ENCODE data around the gene SMARCD2.

Gene SMARCD2

GRCh38 chr17:63833741-63834373, 8.6 kb downstream of the SMARCD2 start:
- Histone ChIP-seq H4K20me1 (ENCODE audit: insufficient read depth, low read length, poor library complexity, severe bottlenecking) (peaks cover 19% of the 10 kb centered on the region), H3K9me2 (replicated peaks; ENCODE audit: low read depth, low read length) (no peaks in the 10 kb centered on the region), H3F3A (ENCODE audit: low read depth) (no peaks in the 10 kb centered on the region), H3K4me3 (ENCODE audit: low read length, poor library complexity, severe bottlenecking) (no peak overlapping the region), H3K79me2 (ENCODE audit: insufficient read depth, low read length) (peaks cover 92% of the 10 kb centered on the region), H2AFZ (ENCODE audit: low read length) (no peak overlapping the region), H3K36me3 (ENCODE audit: insufficient read depth, low read length) (peaks cover 65% of the 10 kb centered on the region), H3K4me1 (ENCODE audit: insufficient read depth, low read length, poor library complexity, severe bottlenecking) (peaks cover 46% of the 10 kb centered on the region), H3K4me2 (ENCODE audit: low read depth, low read length, poor library complexity, severe bottlenecking) (peak overlapping the region; percentile 67), H3K9me3 (ENCODE audit: insufficient read depth, low read depth, low read length) (no peaks in the 10 kb centered on the region), H3K27me3 (ENCODE audit: insufficient read depth, low read length, poor library complexity, severe bottlenecking) (no peaks in the 10 kb centered on the region), H3K9ac (ENCODE audit: low read depth, low read length, poor library complexity, severe bottlenecking) (peak overlapping the region; percentile 49)
- no peak for TF ChIP-seq CTCF (conservative IDR thresholded peaks at IDR 0.05; ENCODE audit: low read length)
- no peak for TF ChIP-seq EZH2phosphoT487 (IDR thresholded peaks at IDR 0.05; ENCODE audit: borderline replicate concordance)

- Histone ChIP-seq H3K27me3 (ENCODE audit: insufficient read depth, low read length, poor library complexity, severe bottlenecking) (no peaks in the 10 kb centered on the region), H3K4me1 (ENCODE audit: insufficient read depth, low read length, poor library complexity, severe bottlenecking) (peaks cover 47% of the 10 kb centered on the region), H3K9me3 (ENCODE audit: insufficient read depth, low read depth, low read length) (no peaks in the 10 kb centered on the region), H3K4me3 (ENCODE audit: low read length, poor library complexity, severe bottlenecking) (no peak overlapping the region), H3K9me2 (replicated peaks; ENCODE audit: low read depth, low read length) (no peaks in the 10 kb centered on the region), H3F3A (ENCODE audit: low read depth) (no peaks in the 10 kb centered on the region), H4K20me1 (ENCODE audit: insufficient read depth, low read length, poor library complexity, severe bottlenecking) (peaks cover 20% of the 10 kb centered on the region), H3K9ac (ENCODE audit: low read depth, low read length, poor library complexity, severe bottlenecking) (no peak overlapping the region), H2AFZ (ENCODE audit: low read length) (no peak overlapping the region), H3K79me2 (ENCODE audit: insufficient read depth, low read length) (peaks cover 92% of the 10 kb centered on the region), H3K36me3 (ENCODE audit: insufficient read depth, low read length) (peaks cover 65% of the 10 kb centered on the region), H3K4me2 (ENCODE audit: low read depth, low read length, poor library complexity, severe bottlenecking) (no peak overlapping the region)
- TF ChIP-seq CTCF (conservative IDR thresholded peaks at IDR 0.05; ENCODE audit: low read length) (no peak), EZH2phosphoT487 (IDR thresholded peaks at IDR 0.05; ENCODE audit: borderline replicate concordance) (no peak)
These were observed 9.3 kb downstream of the SMARCD2 start for GRCh38 chr17:63833026-63833740.

GRCh38 chr17:63832455-63832854, 10.0 kb downstream of the SMARCD2 start:
- Histone ChIP-seq H4K20me1 (ENCODE audit: insufficient read depth, low read length, poor library complexity, severe bottlenecking) (peaks cover 25% of the 10 kb centered on the region), H3F3A (ENCODE audit: low read depth) (no peaks in the 10 kb centered on the region), H3K4me1 (ENCODE audit: insufficient read depth, low read length, poor library complexity, severe bottlenecking) (peaks cover 47% of the 10 kb centered on the region), H3K4me2 (ENCODE audit: low read depth, low read length, poor library complexity, severe bottlenecking) (peak overlapping the region; percentile 82), H3K27me3 (ENCODE audit: insufficient read depth, low read length, poor library complexity, severe bottlenecking) (no peaks in the 10 kb centered on the region), H3K9me2 (replicated peaks; ENCODE audit: low read depth, low read length) (no peaks in the 10 kb centered on the region), H3K79me2 (ENCODE audit: insufficient read depth, low read length) (peaks cover 92% of the 10 kb centered on the region), H3K4me3 (ENCODE audit: low read length, poor library complexity, severe bottlenecking) (no peak overlapping the region), H2AFZ (ENCODE audit: low read length) (no peak overlapping the region), H3K9me3 (ENCODE audit: insufficient read depth, low read depth, low read length) (no peaks in the 10 kb centered on the region), H3K36me3 (ENCODE audit: insufficient read depth, low read length) (peaks cover 65% of the 10 kb centered on the region), H3K9ac (ENCODE audit: low read depth, low read length, poor library complexity, severe bottlenecking) (peak overlapping the region; percentile 89)
- TF ChIP-seq CTCF (conservative IDR thresholded peaks at IDR 0.05; ENCODE audit: low read length) (0 out of 2 replicates have a peak, but pooled peaks have one; percentile 16), EZH2phosphoT487 (IDR thresholded peaks at IDR 0.05; ENCODE audit: borderline replicate concordance) (no peak)

Measured in Loucy (cell line).